Prostate gland (tissue), 2 donors: ENCODE results near the gene OTUB1.

Experiments
- CTCF ChIP-seq, 4 experiments: fragments of 200-600 bp in 2 of 4; fragments of 450-650 bp in 2 of 4; sonication (generic) in 2 of 4; IDR thresholded peaks; 1 replicate in 3 of 4; 2 replicates in 1 of 4; pipeline ENCODE4 v1.5.1; 2016 to 2019; ENCODE audit warnings: antibody characterized with exemption in 4 of 4, mild to moderate bottlenecking in 2 of 4, moderate library complexity in 2 of 4
- POLR2A ChIP-seq: fragments of 450-650 bp; IDR thresholded peaks from one replicate; pipeline ENCODE4 v1.6.1; 2016; ENCODE audit warnings: antibody characterized with exemption, mild to moderate bottlenecking

- no peak for TF ChIP-seq POLR2A
- no peak for TF ChIP-seq CTCF (IDR thresholded peaks at IDR 0.05)
Measured at GRCh38 chr11:64038500-64038899, 52.3 kb downstream of the OTUB1 start.
